PC-9 (cell line): ENCODE data around the gene SF1. TPM values are rescaled to one million over a fixed set of nuclear protein-coding genes. Genes with fewer than 3 reads are reported as not detected.

Experiments
- BruUV-seq: library from RNA; stranded (reverse); fragments of 400-500 nt; replicated peaks from 2 replicates; lab custom pipeline; 2021; lab: Mats Ljungman, UMichigan
- CTCF ChIA-PET: fragments of 300-600 bp; sonication (Branson Sonifier 250); formaldehyde crosslinking; loops from one replicate; lab custom pipeline; 2022; ENCODE audit warnings: antibody characterized with exemption; lab: Charles Lee
- POLR2A ChIA-PET: fragments of 300-600 bp; sonication (Branson Sonifier 250); formaldehyde crosslinking; loops from one replicate; lab custom pipeline; 2022; ENCODE audit warnings: antibody characterized with exemption; ENCODE audit not compliant: unreplicated experiment; lab: Charles Lee
- DNase-seq, 2 experiments: peaks; one replicate each; pipeline versions ENCODE4 v3.0.0 to v3.0.0-alpha.2; 2015 to 2022; ENCODE audit warnings: mixed read lengths in 1 of 2
- H2AFZ ChIP-seq: fragments of 200-600 bp; sonication (generic); 2 replicates; pipeline ENCODE4 v1.8.1; 2017; ENCODE audit warnings: antibody characterized with exemption
- H3F3A ChIP-seq: fragments of 200-600 bp; sonication (generic); 2 replicates; pipeline ENCODE4 v1.8.1; 2017; ENCODE audit warnings: antibody characterized with exemption, mild to moderate bottlenecking, low read depth; ENCODE audit not compliant: insufficient read depth
- H3K27ac ChIP-seq: fragments of 200-600 bp; sonication (generic); 2 replicates; pipeline ENCODE4 v1.6.1; 2016; ENCODE audit warnings: mixed run types
- H3K27me3 ChIP-seq: fragments of 200-600 bp; sonication (generic); 2 replicates; pipeline ENCODE4 v1.6.1; 2016; ENCODE audit warnings: low read depth, mixed run types; ENCODE audit not compliant: insufficient read depth
- H3K36me3 ChIP-seq: fragments of 200-600 bp; sonication (generic); 2 replicates; pipeline ENCODE4 v1.6.1; 2016; ENCODE audit warnings: low read depth, mixed run types
- H3K4me1 ChIP-seq: fragments of 200-600 bp; sonication (generic); replicated peaks from 2 replicates; pipeline ENCODE4 v1.6.1; 2016; ENCODE audit warnings: mixed run types; ENCODE audit not compliant: insufficient read depth
- H3K4me2 ChIP-seq: fragments of 200-600 bp; sonication (generic); 2 replicates; pipeline ENCODE4 v1.6.1; 2017; ENCODE audit warnings: mixed run types
- H3K4me3 ChIP-seq: fragments of 200-600 bp; sonication (generic); 2 replicates; pipeline ENCODE4 v1.6.1; 2016; ENCODE audit warnings: mixed run types
- H3K79me2 ChIP-seq: fragments of 200-600 bp; sonication (generic); 2 replicates; pipeline ENCODE4 v1.6.1; 2017; ENCODE audit warnings: low read depth, mixed run types
- H3K9me2 ChIP-seq: fragments of 200-600 bp; sonication (generic); 2 replicates; pipeline ENCODE4 v1.8.1; 2017; ENCODE audit warnings: mild to moderate bottlenecking; ENCODE audit not compliant: insufficient read depth
- H3K9me3 ChIP-seq: fragments of 200-600 bp; sonication (generic); 2 replicates; pipeline ENCODE4 v1.8.1; 2016; ENCODE audit warnings: low read depth; ENCODE audit not compliant: insufficient read depth
- H4K20me1 ChIP-seq: fragments of 200-600 bp; sonication (generic); 2 replicates; pipeline ENCODE4 v1.8.1; 2017; ENCODE audit not compliant: insufficient read depth
- CTCF ChIP-seq: fragments of 200-600 bp; sonication (generic); conservative IDR thresholded peaks from 2 replicates; pipeline ENCODE4 v1.6.1; 2017; ENCODE audit warnings: mixed run types, antibody characterized with exemption, mild to moderate bottlenecking, moderate library complexity
- EZH2 ChIP-seq: fragments of 200-600 bp; sonication (generic); IDR thresholded peaks from 2 replicates; pipeline ENCODE4 v1.8.0; 2017; ENCODE audit warnings: antibody characterized with exemption, low read depth
- intact Hi-C: fragments of 100-400 bp; cut with micrococcal nuclease; formaldehyde crosslinking; loops from one replicate; pipeline ENCODE4 v1.10.0; 2022; ENCODE audit not compliant: unreplicated experiment
- total RNA-seq: library from RNA; stranded (reverse); gene quantifications from 2 replicates; pipeline ENCODE4 v1.2.3, GENCODE V29; 2021

The SF1 gene
- total RNA-seq, 1 experiment from 2014 or later = 336 TPM

- Histone ChIP-seq H4K20me1 (0 out of 2 replicates have a peak, but pooled peaks cover 5% of the 10 kb centered on the region), H3K9me3 (no peaks in the 10 kb centered on the region), H3K27ac (no peak overlapping the region), H3K9me2 (no peaks in the 10 kb centered on the region), H3F3A (peaks cover 3% of the 10 kb centered on the region; the same call in 1 of the 2 replicates), H3K4me1 (no peaks in the 10 kb centered on the region), H2AFZ (no peak overlapping the region), H3K27me3 (peaks cover 79% of the 10 kb centered on the region), H3K36me3 (no peaks in the 10 kb centered on the region), H3K4me3 (no peak overlapping the region), H3K4me2 (no peak overlapping the region), H3K79me2 (no peaks in the 10 kb centered on the region)
- no peak for TF ChIP-seq EZH2
- no peak for TF ChIP-seq CTCF
- POLR2A ChIA-PET = no interaction called here
- BruUV-seq = no TSS peak
- CTCF ChIA-PET = interaction anchor here (0.5 to 0.6 kb wide), 2 partner anchors 458 to 546 kb away, joined by 5 read pairs; no protein-coding TSS in a partner anchor
- DNase-seq = no peak
- intact Hi-C loops = no loop called here
Measured at GRCh38 chr11:64716473-64717267, 61.7 kb downstream of the SF1 start.

DNA sequence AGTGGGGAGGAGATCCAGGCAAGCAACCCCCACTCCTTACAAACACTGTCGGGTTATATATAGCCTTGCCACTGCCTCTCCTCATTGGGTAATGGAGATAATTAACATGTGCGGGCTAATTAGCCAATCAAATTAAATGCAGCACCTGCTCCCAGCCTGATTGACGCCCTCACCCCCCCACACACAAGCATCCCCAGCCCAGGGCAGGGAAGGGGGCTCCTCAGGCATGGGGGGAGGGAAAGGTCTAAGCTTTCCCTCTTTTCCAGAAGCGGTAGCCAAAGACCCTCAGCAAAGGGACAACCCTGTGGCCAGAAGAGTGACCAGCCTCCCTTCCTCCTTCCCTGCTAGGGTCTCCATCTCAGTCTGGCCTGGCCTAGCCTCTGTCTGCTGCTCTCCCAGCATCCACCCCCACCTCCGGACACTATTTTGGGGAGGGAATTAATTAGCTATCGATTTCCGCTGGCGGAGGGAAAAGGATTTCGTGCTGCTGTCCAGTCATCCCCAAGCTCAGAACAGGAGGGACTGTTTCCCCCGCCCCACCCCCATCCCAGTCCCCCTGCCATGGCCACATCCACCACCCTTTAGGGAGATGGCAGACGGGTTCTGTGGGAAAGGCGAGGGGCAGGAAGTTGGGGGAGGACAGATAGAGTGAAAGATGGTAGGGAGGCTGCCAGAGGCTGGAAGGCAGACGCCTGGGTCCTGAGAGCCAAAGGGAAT lies 62.4 kb downstream of the SF1 start:
- no peak overlapping the region for H2AFZ ChIP-seq
- no peak for DNase-seq
- no peaks in the 10 kb centered on the region for H3K36me3 ChIP-seq
- intact Hi-C loops = no loop called here
- ChIA-PET POLR2A (interaction anchor here (0.6 kb wide), 1 partner anchor 356 kb away, joined by 4 read pairs; no protein-coding TSS in a partner anchor), CTCF (interaction anchor here (0.5 to 0.6 kb wide), 2 partner anchors 458 to 547 kb away, joined by 5 read pairs; no protein-coding TSS in a partner anchor)
- H3K9me3 ChIP-seq = no peaks in the 10 kb centered on the region
- no peaks in the 10 kb centered on the region for H3K9me2 ChIP-seq
- BruUV-seq = no TSS peak
- no peaks in the 10 kb centered on the region for H3K4me1 ChIP-seq
- TF ChIP-seq EZH2 (no peak), CTCF (no peak)
- no peak overlapping the region for H3K4me2 ChIP-seq
- H3K79me2 ChIP-seq = no peaks in the 10 kb centered on the region
- H3F3A ChIP-seq = peaks cover 3% of the 10 kb centered on the region; the same call in 1 of the 2 replicates
- 0 out of 2 replicates have a peak, but pooled peaks cover 5% of the 10 kb centered on the region for H4K20me1 ChIP-seq
- peaks cover 71% of the 10 kb centered on the region for H3K27me3 ChIP-seq
- H3K4me3 ChIP-seq = no peak overlapping the region
- no peak overlapping the region for H3K27ac ChIP-seq

- no TSS peak for BruUV-seq
- ChIA-PET POLR2A (interaction anchor here (0.5 to 0.6 kb wide), 2 partner anchors 256 to 355 kb away, joined by 3 to 4 read pairs; no protein-coding TSS in a partner anchor), CTCF (no interaction called here)
- no peak for DNase-seq
- H3K4me1 ChIP-seq = peaks cover 7% of the 10 kb centered on the region
- 0 out of 2 replicates have a peak, but pooled peaks cover 5% of the 10 kb centered on the region for H4K20me1 ChIP-seq
- no peaks in the 10 kb centered on the region for H3K36me3 ChIP-seq
- peaks cover 63% of the 10 kb centered on the region for H3K27me3 ChIP-seq
- no peaks in the 10 kb centered on the region for H3K9me2 ChIP-seq
- no peaks in the 10 kb centered on the region for H3K9me3 ChIP-seq
- H3K79me2 ChIP-seq = no peaks in the 10 kb centered on the region
- H3K4me2 ChIP-seq = no peak overlapping the region
- intact Hi-C loops = no loop called here
- no peak overlapping the region for H3K4me3 ChIP-seq
- H3K27ac ChIP-seq = no peak overlapping the region
- peaks cover 10% of the 10 kb centered on the region; the same call in 1 of the 2 replicates for H3F3A ChIP-seq
- H2AFZ ChIP-seq = no peak overlapping the region
- TF ChIP-seq EZH2 (no peak), CTCF (no peak)
Measured at GRCh38 chr11:64715110-64715509, 63.2 kb downstream of the SF1 start.
